HG02610 (cell line): Measurements from ENCODE around the gene ZNF234.
"Not testable (repeated sequence)": the region's sequence is repeated elsewhere in the genome, so short reads cannot be mapped to it uniquely, and the experiment has no call there.

Experiments
- ATAC-seq: cut with Tn5 transposase; IDR thresholded peaks from one replicate; pipeline ENCODE4 v1.9.1; 2021; ENCODE audit warnings: mild to moderate bottlenecking, moderate library complexity; ENCODE audit not compliant: unreplicated experiment

ZNF234 gene

DNA sequence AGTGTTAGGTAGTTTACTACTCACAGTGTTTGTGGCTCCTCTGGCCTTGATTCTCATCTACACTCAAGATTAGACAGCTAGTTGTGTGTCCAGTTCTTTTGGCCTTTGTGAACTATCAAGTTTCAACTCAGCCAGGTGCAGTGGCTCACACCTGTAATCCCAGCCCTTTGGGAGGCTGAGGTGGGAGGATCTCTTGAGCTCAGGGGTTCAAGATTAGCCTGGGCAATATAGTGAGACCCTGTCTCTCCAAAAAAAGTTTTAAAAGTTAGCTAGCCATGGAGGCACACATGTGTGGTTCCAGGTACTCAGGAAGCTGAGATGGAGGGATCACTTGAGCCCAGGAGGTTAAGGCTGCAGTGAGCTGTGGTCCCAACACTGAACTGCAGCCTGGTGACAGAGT is 39.6 kb downstream of the ZNF234 start:
- no peak for ATAC-seq

DNA sequence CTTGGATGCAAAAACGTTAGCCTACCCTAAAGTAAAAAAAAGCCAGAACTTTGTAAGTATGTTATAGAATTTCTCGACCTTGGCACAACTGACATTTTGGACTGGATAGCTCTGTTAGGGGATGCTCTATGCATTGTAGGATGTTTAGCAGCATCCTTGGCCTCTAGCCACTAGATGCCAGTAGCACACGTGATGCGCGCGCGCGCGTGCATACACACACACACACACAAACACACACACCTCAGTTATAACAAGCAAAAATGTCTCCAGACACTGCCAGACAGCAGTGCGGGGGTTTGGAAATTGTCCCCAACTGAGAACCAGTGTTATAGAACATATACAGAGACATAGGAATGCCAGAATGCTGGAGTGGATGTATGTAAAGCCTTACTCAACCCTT is 40.8 kb downstream of the ZNF234 start:
- ATAC-seq: no peak

DNA sequence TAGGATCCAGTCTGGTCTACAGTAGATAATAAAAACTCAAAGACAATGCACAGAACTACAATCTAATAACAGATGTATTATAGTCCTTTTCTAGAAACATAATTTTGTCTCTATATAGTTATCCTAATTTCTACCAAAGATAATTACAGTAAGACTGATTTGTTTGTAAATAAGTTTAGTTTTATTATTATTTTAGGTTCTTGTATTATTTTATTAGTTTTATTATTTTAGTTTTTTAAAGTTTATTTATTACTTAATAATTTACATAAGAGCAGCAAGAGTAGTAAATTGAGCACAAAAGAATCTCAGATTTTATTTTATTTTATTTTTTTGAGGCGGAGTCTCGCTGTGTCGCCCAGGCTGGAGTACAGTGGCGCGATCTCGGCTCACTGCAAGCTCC is 48.7 kb downstream of the ZNF234 start:
- no peak for ATAC-seq

DNA sequence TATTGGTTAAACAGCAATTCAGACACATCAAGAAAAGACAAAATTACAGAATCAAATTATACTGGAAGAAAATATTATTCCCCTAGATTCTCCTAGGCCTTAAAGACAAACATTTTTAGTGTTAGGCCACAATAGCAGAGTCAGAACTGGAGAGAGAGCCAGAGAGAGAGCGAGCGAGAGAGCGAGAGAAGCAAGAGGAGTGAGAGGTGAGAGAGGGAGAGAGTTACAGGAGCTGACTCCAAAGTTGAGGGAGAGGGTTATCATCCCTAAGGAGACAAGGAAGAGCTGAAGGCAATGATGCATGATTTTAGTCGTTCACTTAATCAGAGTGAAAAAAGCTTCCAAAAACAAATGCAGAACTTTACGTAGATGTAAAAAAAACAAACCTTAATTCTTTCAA is 50.8 kb downstream of the ZNF234 start:
- ATAC-seq: no peak

DNA sequence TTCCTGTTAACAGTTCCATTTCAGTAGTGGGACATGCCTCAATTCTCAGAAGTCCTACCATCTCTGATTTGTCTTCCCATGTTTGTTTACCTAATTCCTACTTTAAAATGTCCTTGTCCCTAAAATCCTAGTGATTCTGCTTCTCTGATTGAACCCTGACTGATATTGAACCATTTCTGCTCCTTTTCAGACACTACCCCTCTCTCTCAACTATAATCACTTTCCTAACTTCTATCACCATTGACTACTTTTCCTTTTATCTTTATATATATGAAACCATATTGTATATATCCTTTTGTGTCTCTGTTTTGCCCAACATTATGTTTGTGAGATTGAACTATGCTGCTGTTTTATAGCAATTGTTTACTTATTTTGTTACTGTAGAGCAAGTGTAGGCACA is 55.4 kb downstream of the ZNF234 start:
- ATAC-seq: no peak

DNA sequence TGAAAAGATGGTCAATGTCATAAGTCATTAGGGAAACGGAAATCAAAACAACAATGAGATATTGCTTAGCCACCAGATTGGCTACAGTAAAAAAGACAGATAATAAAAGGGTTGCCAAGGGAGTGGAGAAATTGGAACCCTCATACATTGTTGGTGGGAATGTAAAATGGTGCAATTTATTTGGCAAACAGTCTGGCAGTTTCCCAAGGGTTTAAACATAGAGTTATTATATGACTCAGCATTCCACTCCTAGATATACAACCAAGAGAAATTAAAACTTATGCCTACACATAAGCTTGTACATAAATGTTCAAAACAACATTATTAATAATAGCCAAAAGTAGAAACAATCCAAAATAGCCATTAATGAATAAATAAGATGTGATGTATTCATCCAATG is 61.1 kb downstream of the ZNF234 start:
- no peak for ATAC-seq

DNA sequence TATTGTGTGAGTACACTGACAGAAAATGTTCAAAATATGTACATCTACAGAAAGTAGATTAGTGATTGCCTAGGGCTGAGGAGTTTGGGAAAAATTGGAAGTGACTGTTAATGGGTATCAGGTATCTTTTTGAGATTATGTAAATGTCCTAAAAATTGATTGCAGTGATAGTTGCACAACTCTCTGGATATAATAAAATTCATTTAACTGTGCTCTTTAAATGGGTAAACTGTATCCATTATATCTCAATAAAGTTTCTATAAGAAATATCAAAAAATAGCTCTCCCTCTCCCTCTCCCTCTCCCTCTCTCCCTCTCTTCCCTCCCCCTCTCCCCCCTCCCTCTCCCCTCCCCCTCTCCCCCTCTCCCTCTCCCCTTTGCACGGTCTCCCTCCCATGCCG is 61.6 kb downstream of the ZNF234 start:
- no peak for ATAC-seq

DNA sequence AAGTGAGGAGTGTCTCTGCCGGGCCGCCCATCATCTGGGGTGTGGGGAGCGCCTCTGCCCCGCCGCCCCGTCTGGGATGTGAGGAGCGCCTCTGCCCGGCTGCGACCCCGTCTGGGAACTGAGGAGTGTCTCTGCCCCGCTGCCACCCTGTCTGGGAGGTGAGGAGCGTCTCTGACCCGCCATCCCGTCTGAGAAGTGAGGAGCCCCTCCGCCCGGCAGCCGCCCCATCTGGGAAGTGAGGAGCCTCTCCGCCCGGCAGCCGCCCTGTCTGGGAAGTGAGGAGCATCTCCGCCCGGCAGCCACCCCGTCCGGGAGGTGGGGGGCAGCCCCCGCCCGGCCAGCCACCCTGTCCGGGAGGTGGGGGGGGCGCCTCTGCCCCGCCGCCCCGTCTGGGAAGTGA is 62.5 kb downstream of the ZNF234 start:
- ATAC-seq: not testable (repeated sequence)

DNA sequence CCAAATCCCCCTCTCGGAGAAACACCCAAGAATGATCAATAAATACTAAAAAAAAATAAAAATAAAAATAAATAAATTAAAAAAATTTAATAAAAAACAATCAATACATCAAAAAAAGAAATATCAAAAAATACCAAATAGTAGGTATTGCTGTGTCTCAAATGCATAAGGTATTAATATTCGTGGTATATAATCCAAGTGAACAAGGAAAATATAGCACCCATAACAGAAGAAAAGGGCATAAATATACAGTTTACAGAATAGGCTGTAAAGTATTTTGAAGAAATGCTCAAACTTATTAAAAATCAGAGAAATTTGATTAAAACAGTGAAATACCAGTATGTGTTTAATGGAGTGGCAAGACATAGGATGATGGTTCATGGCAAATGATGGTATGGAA is 63.4 kb downstream of the ZNF234 start:
- no peak for ATAC-seq

DNA sequence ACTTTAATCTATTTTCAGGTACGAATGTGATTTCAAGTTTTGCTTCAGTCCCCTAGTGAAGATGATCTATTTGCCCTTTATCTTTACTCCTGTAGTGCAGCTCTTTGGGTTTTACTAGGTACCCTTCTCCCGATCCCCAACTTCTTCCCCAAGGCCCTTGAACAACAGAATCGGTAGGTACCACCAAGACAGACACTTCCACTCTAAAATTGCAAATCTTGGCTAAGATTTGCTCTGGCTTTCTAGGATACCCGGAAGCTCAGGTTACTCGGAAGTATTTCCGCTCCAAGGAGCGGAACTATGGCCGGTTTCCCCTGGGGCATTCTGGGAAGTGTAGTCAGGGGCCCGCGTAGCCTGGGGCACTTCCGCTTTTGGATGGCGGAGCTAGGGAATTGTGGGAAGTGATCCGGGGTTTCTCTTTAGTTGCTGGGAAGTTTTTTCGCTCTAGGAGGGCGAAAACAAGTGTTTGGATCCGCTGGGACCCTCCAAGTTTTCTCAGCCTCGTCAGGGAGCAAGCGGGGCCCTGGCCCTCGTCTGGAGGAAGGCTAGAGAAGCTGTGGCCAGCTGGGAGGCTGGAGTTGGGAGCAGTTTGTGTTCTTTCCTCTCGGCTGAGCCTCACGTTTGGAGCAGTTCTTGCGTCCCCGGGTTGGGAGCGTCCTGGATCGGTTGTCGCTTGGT is 65.9 kb downstream of the ZNF234 start:
- peak; percentile 86 for ATAC-seq
